Cardiac muscle cell (in vitro differentiated cells and primary cell): Measurements from ENCODE around the gene ZNF24. TPM values are rescaled to one million over a fixed set of nuclear protein-coding genes. Genes with fewer than 3 reads are reported as not detected.

ENCODE experiments used
- DNase-seq, 2 donors: peaks; one replicate each; pipeline versions ENCODE4 v3.0.0 to v3.0.0-alpha.2; 2010 to 2017; ENCODE audit warnings: low read depth in 1 of 2, low spot score in 1 of 2
- H3K27ac ChIP-seq: fragments of 200-600 bp; sonication (generic); 2 replicates; pipeline ENCODE4 v1.5.1; 2016
- H3K27me3 ChIP-seq: fragments of 200-600 bp; sonication (generic); 2 replicates; pipeline ENCODE4 v1.6.0; 2016; ENCODE audit warnings: control low read depth
- H3K36me3 ChIP-seq: fragments of 200-600 bp; sonication (generic); 2 replicates; pipeline ENCODE4 v1.5.1; 2016; ENCODE audit warnings: control low read depth
- H3K4me1 ChIP-seq: fragments of 200-600 bp; sonication (generic); 2 replicates; pipeline ENCODE4 v1.8.1; 2017; ENCODE audit warnings: low read depth, mild to moderate bottlenecking, mixed run types
- H3K4me3 ChIP-seq: fragments of 200-600 bp; sonication (generic); 2 replicates; pipeline ENCODE4 v1.5.1; 2016; ENCODE audit warnings: mild to moderate bottlenecking
- H3K9me3 ChIP-seq: fragments of 200-600 bp; sonication (generic); 2 replicates; pipeline ENCODE4 v1.5.1; 2017; ENCODE audit warnings: low read depth, mild to moderate bottlenecking, control low read depth
- polyA plus RNA-seq: library from polyadenylated mRNA; unstranded; fragments of >200 nt; fragmentation: Nextera tagmentation; extraction: Ambion mirVana; gene quantifications from 2 replicates; pipeline ENCODE4 v1.2.1, GENCODE V29; 2016
- total RNA-seq: library from RNA; depleted of rRNA; stranded (reverse); fragments of >200 nt; gene quantifications from 2 replicates; pipeline ENCODE4 v1.2.3, GENCODE V29; 2016
- TF ChIP-seq, protein P1 (sequence below): IDR thresholded peaks from 2 replicates; pipeline ENCODE4 v1.5.1; 2012; ENCODE audit warnings: low read depth, mild to moderate bottlenecking, low read length

The ZNF24 gene
- total and polyA plus RNA-seq, 2 experiments from 2014 or later, result 38.5 to 41.1 TPM

DNA sequence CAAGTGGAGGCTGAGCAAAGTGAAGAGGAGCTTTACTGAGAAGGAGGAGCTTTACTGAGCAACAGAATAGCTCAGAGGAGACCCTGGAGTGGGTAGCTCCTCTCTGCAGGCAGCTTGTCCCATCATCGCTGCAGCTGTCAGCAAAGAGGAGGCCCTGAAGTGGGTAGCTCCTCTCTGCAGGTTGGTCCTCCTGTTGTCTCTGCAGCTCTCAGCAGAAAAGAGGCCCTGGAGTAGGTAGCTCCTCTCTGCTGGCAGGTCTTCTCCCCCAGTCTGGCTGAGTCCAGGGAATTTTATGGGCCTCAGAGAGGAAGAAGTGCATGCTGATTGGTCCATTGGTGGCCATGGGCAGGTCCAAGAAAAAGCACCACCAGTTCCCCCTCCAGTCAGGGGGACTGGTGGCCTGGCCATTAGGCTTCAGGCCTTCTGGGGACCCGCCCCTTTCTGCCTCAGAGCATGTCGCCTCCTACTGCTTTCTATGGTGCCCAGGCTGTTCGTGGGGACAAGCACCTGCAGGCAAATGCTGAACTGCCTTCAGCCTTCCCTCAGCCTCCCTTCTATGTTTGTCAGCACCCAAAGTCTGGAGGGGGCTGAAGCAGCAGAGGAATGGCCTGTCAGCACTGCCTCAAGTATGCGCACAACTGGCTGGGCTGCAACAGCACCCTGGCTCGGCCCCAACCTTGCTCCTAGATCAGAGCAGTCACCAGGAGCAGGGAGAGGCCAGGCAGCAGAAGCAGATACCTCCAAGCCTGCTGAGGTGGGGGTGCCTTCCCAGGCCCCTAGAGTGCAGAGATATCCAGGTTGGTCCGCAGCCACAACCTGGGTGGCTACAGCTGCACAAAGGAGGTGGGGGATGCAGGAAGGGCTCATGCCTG is 60.1 kb downstream of the ZNF24 start:
- no peak for DNase-seq
- Histone ChIP-seq H3K36me3 (no peaks in the 10 kb centered on the region), H3K27ac (no peak overlapping the region), H3K4me3 (no peak overlapping the region), H3K27me3 (no peaks in the 10 kb centered on the region), H3K4me1 (no peaks in the 10 kb centered on the region), H3K9me3 (no peaks in the 10 kb centered on the region)
- TF ChIP-seq, protein P1, sequence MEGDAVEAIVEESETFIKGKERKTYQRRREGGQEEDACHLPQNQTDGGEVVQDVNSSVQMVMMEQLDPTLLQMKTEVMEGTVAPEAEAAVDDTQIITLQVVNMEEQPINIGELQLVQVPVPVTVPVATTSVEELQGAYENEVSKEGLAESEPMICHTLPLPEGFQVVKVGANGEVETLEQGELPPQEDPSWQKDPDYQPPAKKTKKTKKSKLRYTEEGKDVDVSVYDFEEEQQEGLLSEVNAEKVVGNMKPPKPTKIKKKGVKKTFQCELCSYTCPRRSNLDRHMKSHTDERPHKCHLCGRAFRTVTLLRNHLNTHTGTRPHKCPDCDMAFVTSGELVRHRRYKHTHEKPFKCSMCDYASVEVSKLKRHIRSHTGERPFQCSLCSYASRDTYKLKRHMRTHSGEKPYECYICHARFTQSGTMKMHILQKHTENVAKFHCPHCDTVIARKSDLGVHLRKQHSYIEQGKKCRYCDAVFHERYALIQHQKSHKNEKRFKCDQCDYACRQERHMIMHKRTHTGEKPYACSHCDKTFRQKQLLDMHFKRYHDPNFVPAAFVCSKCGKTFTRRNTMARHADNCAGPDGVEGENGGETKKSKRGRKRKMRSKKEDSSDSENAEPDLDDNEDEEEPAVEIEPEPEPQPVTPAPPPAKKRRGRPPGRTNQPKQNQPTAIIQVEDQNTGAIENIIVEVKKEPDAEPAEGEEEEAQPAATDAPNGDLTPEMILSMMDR, result no peak

DNA sequence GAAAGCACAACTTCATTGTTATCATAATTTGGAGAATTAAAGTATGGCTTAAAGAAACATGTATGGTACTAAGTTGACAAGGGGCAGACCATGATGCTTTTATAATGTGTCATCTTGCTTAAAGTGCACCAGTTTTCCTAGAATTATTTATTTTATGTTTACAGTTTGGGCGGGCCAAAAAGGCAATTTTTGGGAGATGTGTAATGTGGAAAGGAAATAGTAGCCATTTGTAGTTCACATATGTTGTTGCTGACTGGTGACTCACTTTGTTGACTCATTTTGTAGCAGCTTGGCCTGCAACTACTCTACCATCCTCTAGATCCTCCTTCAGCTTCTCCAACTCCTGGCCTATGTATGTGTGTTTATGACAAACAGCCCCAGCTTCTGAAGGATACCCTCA is 61.9 kb downstream of the ZNF24 start:
- Histone ChIP-seq H3K27ac (no peak overlapping the region), H3K4me3 (no peak overlapping the region), H3K9me3 (no peaks in the 10 kb centered on the region), H3K27me3 (no peaks in the 10 kb centered on the region), H3K4me1 (no peaks in the 10 kb centered on the region), H3K36me3 (no peaks in the 10 kb centered on the region)
- peak in 1 of 2 donors; percentile 64 for DNase-seq
- TF ChIP-seq, protein P1, result no peak

Other genes starting within 250 kb of the ZNF24 start
- 16.8 and 21.5 TPM in 2 replicates for gene ZNF397, start 103.4 kb downstream of the ZNF24 start, total RNA-seq
- gene ZNF397, start 103.4 kb downstream of the ZNF24 start, polyA plus RNA-seq, result 8.8 and 10.2 TPM in 2 replicates
- 19.7 and 29.5 TPM in 2 replicates for gene ZSCAN30, start 54.2 kb downstream of the ZNF24 start, total RNA-seq
- gene ZSCAN30, start 54.2 kb downstream of the ZNF24 start, polyA plus RNA-seq, result 19.5 and 36.9 TPM in 2 replicates
- 2.8 TPM in 2 replicates for gene ZNF396, start 32.9 kb upstream of the ZNF24 start, total RNA-seq
- 3.8 and 8.2 TPM in 2 replicates for gene ZNF396, start 32.9 kb upstream of the ZNF24 start, polyA plus RNA-seq
- gene INO80C, start 153.5 kb upstream of the ZNF24 start, total RNA-seq, result 10.7 and 13.5 TPM in 2 replicates
- 25.0 and 27.8 TPM in 2 replicates for gene INO80C, start 153.5 kb upstream of the ZNF24 start, polyA plus RNA-seq
- gene GALNT1, start 237.3 kb upstream of the ZNF24 start, total RNA-seq, result 47.4 and 49.4 TPM in 2 replicates
- gene GALNT1, start 237.3 kb upstream of the ZNF24 start, polyA plus RNA-seq, result 110 and 113 TPM in 2 replicates